GM23338 (cell line): ENCODE data around the gene NCKAP5.

Source experiments
- EZH2 ChIP-seq: fragments of 200-600 bp; sonication (generic); IDR thresholded peaks from one replicate; pipeline ENCODE4 v1.8.0; 2017; ENCODE audit warnings: antibody characterized with exemption, mild to moderate bottlenecking, low read depth; ENCODE audit not compliant: unreplicated experiment
- EZH2phosphoT487 ChIP-seq: fragments of 200-600 bp; sonication (generic); IDR thresholded peaks from one replicate; pipeline ENCODE4 v1.8.1; 2018; ENCODE audit warnings: antibody characterized with exemption; ENCODE audit not compliant: unreplicated experiment
- POLR2AphosphoS5 ChIP-seq: IDR thresholded peaks from 2 replicates; pipeline ENCODE4 v1.6.1; 2016; ENCODE audit warnings: antibody characterized with exemption, low read depth
- ZNF331 ChIP-seq: fragments of 250-450 bp; sonication (Bioruptor Pico); IDR thresholded peaks from 2 replicates; pipeline ENCODE4 v1.5.0; 2020; ENCODE audit warnings: low read depth, mild to moderate bottlenecking, moderate library complexity
- TF ChIP-seq, protein P1 (sequence below), 2 experiments: fragments of 200-600 bp in 1 of 2; sonication (generic) in 1 of 2; conservative IDR thresholded peaks; 2 replicates each; pipeline versions ENCODE4 v1.5.1 to v1.6.1; 2016 to 2017; ENCODE audit warnings: antibody characterized with exemption in 2 of 2, low read depth in 2 of 2, mild to moderate bottlenecking in 2 of 2, moderate library complexity in 1 of 2
- TF ChIP-seq, protein P2 (sequence below): IDR thresholded peaks from one replicate; pipeline ENCODE4 v1.6.1; 2018; ENCODE audit warnings: antibody characterized with exemption; ENCODE audit not compliant: unreplicated experiment

DNA sequence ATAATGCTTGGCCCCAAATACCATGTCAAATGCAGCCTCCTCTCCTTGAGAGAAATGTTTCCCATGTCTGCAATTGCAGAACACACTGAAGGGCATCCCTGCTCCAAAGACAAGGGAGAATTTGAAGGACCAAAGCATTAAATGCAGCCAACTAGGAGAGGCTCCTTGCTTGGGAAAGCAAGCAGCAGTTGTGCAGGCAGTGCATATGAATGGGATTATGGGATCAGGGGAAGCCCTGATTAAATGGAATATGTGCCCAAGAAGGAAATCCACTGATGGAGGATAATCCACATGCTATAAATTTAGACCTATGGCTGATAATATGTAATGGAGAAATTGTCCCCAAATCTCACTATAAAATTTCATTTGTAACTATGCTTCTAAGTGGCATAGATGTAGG lies 116.1 kb downstream of the NCKAP5 start:
- TF ChIP-seq, protein P1, sequence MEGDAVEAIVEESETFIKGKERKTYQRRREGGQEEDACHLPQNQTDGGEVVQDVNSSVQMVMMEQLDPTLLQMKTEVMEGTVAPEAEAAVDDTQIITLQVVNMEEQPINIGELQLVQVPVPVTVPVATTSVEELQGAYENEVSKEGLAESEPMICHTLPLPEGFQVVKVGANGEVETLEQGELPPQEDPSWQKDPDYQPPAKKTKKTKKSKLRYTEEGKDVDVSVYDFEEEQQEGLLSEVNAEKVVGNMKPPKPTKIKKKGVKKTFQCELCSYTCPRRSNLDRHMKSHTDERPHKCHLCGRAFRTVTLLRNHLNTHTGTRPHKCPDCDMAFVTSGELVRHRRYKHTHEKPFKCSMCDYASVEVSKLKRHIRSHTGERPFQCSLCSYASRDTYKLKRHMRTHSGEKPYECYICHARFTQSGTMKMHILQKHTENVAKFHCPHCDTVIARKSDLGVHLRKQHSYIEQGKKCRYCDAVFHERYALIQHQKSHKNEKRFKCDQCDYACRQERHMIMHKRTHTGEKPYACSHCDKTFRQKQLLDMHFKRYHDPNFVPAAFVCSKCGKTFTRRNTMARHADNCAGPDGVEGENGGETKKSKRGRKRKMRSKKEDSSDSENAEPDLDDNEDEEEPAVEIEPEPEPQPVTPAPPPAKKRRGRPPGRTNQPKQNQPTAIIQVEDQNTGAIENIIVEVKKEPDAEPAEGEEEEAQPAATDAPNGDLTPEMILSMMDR (conservative IDR thresholded peaks at IDR 0.05; ENCODE audit: low read depth in 2 of 2): no peak
- TF ChIP-seq POLR2AphosphoS5 (no peak), EZH2 (no peak), EZH2phosphoT487 (no peak), ZNF331 (CRISPR knock-in tag) (no peak)
- TF ChIP-seq, protein P2, sequence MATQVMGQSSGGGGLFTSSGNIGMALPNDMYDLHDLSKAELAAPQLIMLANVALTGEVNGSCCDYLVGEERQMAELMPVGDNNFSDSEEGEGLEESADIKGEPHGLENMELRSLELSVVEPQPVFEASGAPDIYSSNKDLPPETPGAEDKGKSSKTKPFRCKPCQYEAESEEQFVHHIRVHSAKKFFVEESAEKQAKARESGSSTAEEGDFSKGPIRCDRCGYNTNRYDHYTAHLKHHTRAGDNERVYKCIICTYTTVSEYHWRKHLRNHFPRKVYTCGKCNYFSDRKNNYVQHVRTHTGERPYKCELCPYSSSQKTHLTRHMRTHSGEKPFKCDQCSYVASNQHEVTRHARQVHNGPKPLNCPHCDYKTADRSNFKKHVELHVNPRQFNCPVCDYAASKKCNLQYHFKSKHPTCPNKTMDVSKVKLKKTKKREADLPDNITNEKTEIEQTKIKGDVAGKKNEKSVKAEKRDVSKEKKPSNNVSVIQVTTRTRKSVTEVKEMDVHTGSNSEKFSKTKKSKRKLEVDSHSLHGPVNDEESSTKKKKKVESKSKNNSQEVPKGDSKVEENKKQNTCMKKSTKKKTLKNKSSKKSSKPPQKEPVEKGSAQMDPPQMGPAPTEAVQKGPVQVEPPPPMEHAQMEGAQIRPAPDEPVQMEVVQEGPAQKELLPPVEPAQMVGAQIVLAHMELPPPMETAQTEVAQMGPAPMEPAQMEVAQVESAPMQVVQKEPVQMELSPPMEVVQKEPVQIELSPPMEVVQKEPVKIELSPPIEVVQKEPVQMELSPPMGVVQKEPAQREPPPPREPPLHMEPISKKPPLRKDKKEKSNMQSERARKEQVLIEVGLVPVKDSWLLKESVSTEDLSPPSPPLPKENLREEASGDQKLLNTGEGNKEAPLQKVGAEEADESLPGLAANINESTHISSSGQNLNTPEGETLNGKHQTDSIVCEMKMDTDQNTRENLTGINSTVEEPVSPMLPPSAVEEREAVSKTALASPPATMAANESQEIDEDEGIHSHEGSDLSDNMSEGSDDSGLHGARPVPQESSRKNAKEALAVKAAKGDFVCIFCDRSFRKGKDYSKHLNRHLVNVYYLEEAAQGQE: no peak
